Testis (tissue), 3 donors: ENCODE results near the gene NRBP1. TPM values are rescaled to one million over a fixed set of nuclear protein-coding genes. Genes with fewer than 3 reads are reported as not detected.

Experiments used
- DNase-seq: peaks from one replicate; pipeline ENCODE4 v3.0.0-alpha.2; 2019
- H3K27ac ChIP-seq, 2 donors: fragments of 200-600 bp; sonication (generic); one replicate each; pipeline ENCODE4 v1.5.1; 2019
- H3K27me3 ChIP-seq: fragments of 200-600 bp; sonication (generic); one replicate; pipeline ENCODE4 v1.5.1; 2019
- H3K36me3 ChIP-seq: fragments of 200-600 bp; sonication (generic); one replicate; pipeline ENCODE4 v1.5.1; 2017; ENCODE audit warnings: low read depth; ENCODE audit errors: missing control alignments
- H3K4me1 ChIP-seq: fragments of 200-600 bp; sonication (generic); one replicate; pipeline ENCODE4 v1.5.1; 2019
- H3K4me3 ChIP-seq, 2 donors: fragments of 200-600 bp; sonication (generic); one replicate each; pipeline ENCODE4 v1.5.1; 2017 to 2019
- H3K9me3 ChIP-seq: fragments of 200-600 bp; sonication (generic); one replicate; pipeline ENCODE4 v1.5.1; 2017
- POLR2A ChIP-seq: fragments of 450-650 bp; IDR thresholded peaks from one replicate; pipeline ENCODE4 v1.6.1; 2017; ENCODE audit warnings: antibody characterized with exemption, mild to moderate bottlenecking, moderate library complexity
- WGBS, 2 donors: methylation state at CpG; one replicate each; pipeline ENCODE4 v1.1.5; 2018; 5-methylcytosine and 5-hydroxymethylcytosine counted together
- intact Hi-C: fragments of 100-400 bp; cut with DNase I; formaldehyde crosslinking; loops from one replicate; pipeline ENCODE4 v1.15.1; 2023; ENCODE audit warnings: low total_unique reads
- polyA plus RNA-seq: library from polyadenylated mRNA; stranded (reverse); fragments of 350-450 nt; fragmentation: Illumina TruSeq; extraction: RNeasy Lipid Tissue Mini Kit (QIAGEN cat#74804); gene quantifications from one replicate; pipeline ENCODE4 v1.2.3, GENCODE V29; 2014; ENCODE audit warnings: low read depth, low replicate concordance; ENCODE audit not compliant: insufficient read depth
- total RNA-seq, 2 donors: library from RNA; depleted of rRNA; stranded (reverse); fragments of >200 nt; gene quantifications; one replicate each; pipeline ENCODE4 v1.2.3, GENCODE V29; 2016
- TF ChIP-seq, protein P1 (sequence below), 3 experiments: fragments of 450-650 bp in 2 of 3; fragments of 200-600 bp in 1 of 3; sonication (generic) in 1 of 3; IDR thresholded peaks; one replicate each; pipeline ENCODE4 v1.5.1; 2016 to 2019; ENCODE audit warnings: antibody characterized with exemption in 3 of 3, mild to moderate bottlenecking in 2 of 3, moderate library complexity in 1 of 3

The NRBP1 gene
- total and polyA plus RNA-seq, 3 donors from 2014 or later: 112 to 191 (median 139) TPM

DNA sequence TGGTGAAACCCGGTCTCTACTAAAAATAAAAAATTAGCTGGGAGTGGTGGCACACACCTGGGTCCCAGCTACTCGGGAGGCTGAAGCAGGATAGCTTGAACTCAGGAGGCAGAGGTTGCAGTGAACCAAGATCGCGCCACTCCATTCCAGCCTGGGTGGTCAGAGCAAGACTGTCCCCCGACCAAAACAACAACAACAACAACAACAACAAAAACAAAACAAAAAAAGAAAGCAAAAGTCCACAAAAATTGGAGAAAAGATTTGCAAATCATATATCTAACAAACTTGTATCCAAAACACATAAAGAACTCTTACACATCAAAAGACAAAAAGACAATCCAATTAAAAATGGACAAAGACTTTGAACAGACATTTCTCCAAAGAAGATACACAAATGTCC is 29.5 kb upstream of the NRBP1 start:
- H3K9me3 ChIP-seq: no peaks in the 10 kb centered on the region
- H3K27ac ChIP-seq: no peak overlapping the region
- DNase-seq: no peak
- H3K27me3 ChIP-seq: no peaks in the 10 kb centered on the region
- 92 to 95% methylated on average over 5 of the region's 5 CpGs for WGBS, 2 donors
- TF ChIP-seq, protein P1, sequence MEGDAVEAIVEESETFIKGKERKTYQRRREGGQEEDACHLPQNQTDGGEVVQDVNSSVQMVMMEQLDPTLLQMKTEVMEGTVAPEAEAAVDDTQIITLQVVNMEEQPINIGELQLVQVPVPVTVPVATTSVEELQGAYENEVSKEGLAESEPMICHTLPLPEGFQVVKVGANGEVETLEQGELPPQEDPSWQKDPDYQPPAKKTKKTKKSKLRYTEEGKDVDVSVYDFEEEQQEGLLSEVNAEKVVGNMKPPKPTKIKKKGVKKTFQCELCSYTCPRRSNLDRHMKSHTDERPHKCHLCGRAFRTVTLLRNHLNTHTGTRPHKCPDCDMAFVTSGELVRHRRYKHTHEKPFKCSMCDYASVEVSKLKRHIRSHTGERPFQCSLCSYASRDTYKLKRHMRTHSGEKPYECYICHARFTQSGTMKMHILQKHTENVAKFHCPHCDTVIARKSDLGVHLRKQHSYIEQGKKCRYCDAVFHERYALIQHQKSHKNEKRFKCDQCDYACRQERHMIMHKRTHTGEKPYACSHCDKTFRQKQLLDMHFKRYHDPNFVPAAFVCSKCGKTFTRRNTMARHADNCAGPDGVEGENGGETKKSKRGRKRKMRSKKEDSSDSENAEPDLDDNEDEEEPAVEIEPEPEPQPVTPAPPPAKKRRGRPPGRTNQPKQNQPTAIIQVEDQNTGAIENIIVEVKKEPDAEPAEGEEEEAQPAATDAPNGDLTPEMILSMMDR (IDR thresholded peaks at IDR 0.05): no peak
- TF ChIP-seq POLR2A: no peak
- H3K4me1 ChIP-seq: no peaks in the 10 kb centered on the region
- no peaks in the 10 kb centered on the region for H3K36me3 ChIP-seq
- intact Hi-C loops: no loop called here
- no peak overlapping the region for H3K4me3 ChIP-seq

DNA sequence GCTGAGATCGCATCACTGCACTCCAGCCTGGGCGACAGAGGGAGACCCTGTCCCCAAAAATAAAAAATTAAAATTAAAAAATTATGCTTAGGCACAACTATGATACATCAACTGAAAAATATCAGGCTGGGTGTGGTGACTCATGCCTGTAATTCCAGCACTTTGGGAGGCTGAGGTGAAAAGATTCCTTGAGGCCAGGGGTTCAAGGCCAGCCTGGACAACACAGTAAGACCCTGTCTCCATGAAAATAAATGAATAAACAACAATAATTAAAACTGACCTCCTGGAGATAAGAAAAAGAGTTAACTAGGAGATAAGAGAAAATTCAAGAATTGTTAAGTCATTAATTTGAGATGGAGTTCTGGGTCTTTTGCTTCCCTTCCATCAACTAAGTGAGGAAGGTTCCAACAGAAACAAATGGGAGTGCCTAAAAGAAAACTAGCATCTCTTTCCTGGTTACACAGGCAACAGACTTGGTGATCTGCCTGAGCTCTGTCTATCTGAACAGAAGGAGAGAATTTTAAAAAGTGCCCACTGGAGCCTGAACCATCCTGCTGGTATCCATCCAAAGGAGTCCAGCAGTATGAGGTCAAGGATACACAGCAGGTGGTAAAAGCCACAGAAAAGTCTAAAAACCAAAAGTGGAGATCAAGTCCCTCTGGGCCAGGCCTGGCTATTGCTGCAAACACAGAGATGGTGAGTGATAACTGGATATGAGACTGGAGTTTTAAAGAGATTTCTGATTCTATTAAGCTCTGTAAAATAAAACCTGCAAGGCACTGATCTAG is 27.9 kb upstream of the NRBP1 start:
- WGBS, 2 donors: 100% methylated on average over 2 of the region's 2 CpGs
- no peak overlapping the region for H3K4me3 ChIP-seq
- no peaks in the 10 kb centered on the region for H3K27me3 ChIP-seq
- TF ChIP-seq POLR2A: no peak
- H3K36me3 ChIP-seq: no peaks in the 10 kb centered on the region
- H3K9me3 ChIP-seq: no peaks in the 10 kb centered on the region
- intact Hi-C loops: no loop called here
- DNase-seq: no peak
- H3K4me1 ChIP-seq: no peaks in the 10 kb centered on the region
- no peak overlapping the region for H3K27ac ChIP-seq

DNA sequence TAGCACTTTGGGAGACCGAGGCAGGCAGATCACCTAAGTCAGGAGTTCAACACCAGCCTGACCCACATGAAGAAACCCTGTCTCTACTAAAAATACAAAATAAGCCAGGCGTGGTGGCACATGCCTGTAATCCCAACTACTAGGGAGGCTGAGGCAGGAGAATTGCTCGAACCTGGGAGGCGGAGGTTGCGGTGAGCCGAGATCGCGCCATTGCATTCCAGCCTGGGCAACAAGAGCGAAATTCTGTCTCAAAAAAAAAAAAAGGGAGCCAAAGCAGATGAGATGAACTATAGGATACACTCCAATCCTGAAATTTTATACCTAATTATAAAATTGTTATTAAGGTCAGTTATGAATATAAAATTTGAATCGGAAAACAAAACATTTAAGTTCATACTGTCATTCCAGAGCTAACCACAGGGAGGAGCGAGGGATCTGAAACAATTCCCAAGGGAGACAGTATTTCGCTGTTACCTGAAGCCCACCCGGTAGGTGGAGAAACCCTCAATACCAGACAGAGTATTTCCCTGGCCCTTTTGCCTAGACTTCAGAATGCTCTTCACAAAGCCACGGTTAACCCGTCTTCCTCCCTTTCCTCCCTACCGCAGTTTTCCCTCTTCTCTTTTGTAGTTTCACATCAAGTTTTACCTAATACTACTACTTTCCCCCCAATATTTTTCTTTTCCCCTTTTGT is 20.5 kb upstream of the NRBP1 start:
- WGBS, 2 donors: 29 to 41% methylated on average over 16 of the region's 16 CpGs
- no peak for TF ChIP-seq POLR2A
- TF ChIP-seq, protein P1 (IDR thresholded peaks at IDR 0.05): peak; percentile 46 to 52 (median 51)
- H3K36me3 ChIP-seq: no peaks in the 10 kb centered on the region
- intact Hi-C loops: no loop called here
- H3K27ac ChIP-seq: no peak overlapping the region
- H3K4me1 ChIP-seq: peaks cover 11% of the 10 kb centered on the region
- peak overlapping the region; percentile 13 to 87 for H3K4me3 ChIP-seq
- H3K9me3 ChIP-seq: no peaks in the 10 kb centered on the region
- no peaks in the 10 kb centered on the region for H3K27me3 ChIP-seq
- peak; percentile 39 for DNase-seq

- Histone ChIP-seq H3K4me1 (peaks cover 11% of the 10 kb centered on the region), H3K4me3 (peak overlapping the region; percentile 87 to 91), H3K9me3 (no peaks in the 10 kb centered on the region), H3K27me3 (no peaks in the 10 kb centered on the region), H3K36me3 (no peaks in the 10 kb centered on the region), H3K27ac (peak overlapping the region; percentile 61 to 78)
- DNase-seq: peak; percentile 34
- WGBS, 2 donors: 0 to 1% methylated on average over 25 to 28 of the region's 33 CpGs
- TF ChIP-seq, protein P1 (IDR thresholded peaks at IDR 0.05): no peak
- no peak for TF ChIP-seq POLR2A
- intact Hi-C loops: no loop called here
These were observed 19.7 kb upstream of the NRBP1 start for GRCh38 chr2:27408601-27409320.
